ENCODE measurements around the gene KCTD1.

KCTD1 gene

GRCh38 chr18:26548415-26549262, at the start of gene KCTD1:
Gene KCTD1 (minus strand): TSS chr18:26548553. CDS start chr18:26548536, 17 bp downstream.
- peak; percentile 90 for DNase-seq

GRCh38 chr18:26593365-26594320, 45.3 kb upstream of the KCTD1 start:
- DNase-seq, result no peak

- no peak for DNase-seq
These were observed 36.4 kb upstream of the KCTD1 start for GRCh38 chr18:26584745-26585144.

GRCh38 chr18:26579941-26580618, 31.7 kb upstream of the KCTD1 start:
- DNase-seq, result no peak

GRCh38 chr18:26575865-26576217, 27.5 kb upstream of the KCTD1 start:
- no peak for DNase-seq

GRCh38 chr18:26574958-26575864, 26.9 kb upstream of the KCTD1 start:
- peak; percentile 58 for DNase-seq

GRCh38 chr18:26568926-26569665, 20.7 kb upstream of the KCTD1 start:
- no peak for DNase-seq

GRCh38 chr18:26568513-26568912, 20.2 kb upstream of the KCTD1 start:
- no peak for DNase-seq

GRCh38 chr18:26566874-26567555, 18.7 kb upstream of the KCTD1 start:
- no peak for DNase-seq

GRCh38 chr18:26565514-26565913, 17.2 kb upstream of the KCTD1 start:
- no peak for DNase-seq

GRCh38 chr18:26563024-26563423, 14.7 kb upstream of the KCTD1 start:
- no peak for DNase-seq

GRCh38 chr18:26562568-26562967, 14.2 kb upstream of the KCTD1 start:
- DNase-seq, result no peak

GRCh38 chr18:26561769-26562168, 13.4 kb upstream of the KCTD1 start:
- no peak for DNase-seq

GRCh38 chr18:26556573-26556972, 8.2 kb upstream of the KCTD1 start:
- DNase-seq, result peak; percentile 6

- no peak for DNase-seq
These were observed 7.6 kb upstream of the KCTD1 start for GRCh38 chr18:26555804-26556553.

GRCh38 chr18:26553943-26554342, 5.6 kb upstream of the KCTD1 start:
- DNase-seq, result no peak

GRCh38 chr18:26551695-26552081, 3.3 kb upstream of the KCTD1 start:
- no peak for DNase-seq

GRCh38 chr18:26550998-26551694, 2.8 kb upstream of the KCTD1 start:
- no peak for DNase-seq

Data from fibroblast of skin of right quadriceps (primary cell).